ENCODE results near the gene NDFIP1.

GRCh38 chr5:142186857-142187594 is 78.4 kb downstream of the NDFIP1 start:
- TF ChIP-seq CTCF (IDR thresholded peaks at IDR 0.05; ENCODE audit: borderline replicate concordance, extremely low read depth, low read length, poor library complexity, severe bottlenecking) (no peak), EZH2 (IDR thresholded peaks at IDR 0.05; ENCODE audit: borderline replicate concordance, low read depth, low read length, severe bottlenecking) (no peak)
